ENCODE measurements around the gene LSM3.

The LSM3 gene

DNA sequence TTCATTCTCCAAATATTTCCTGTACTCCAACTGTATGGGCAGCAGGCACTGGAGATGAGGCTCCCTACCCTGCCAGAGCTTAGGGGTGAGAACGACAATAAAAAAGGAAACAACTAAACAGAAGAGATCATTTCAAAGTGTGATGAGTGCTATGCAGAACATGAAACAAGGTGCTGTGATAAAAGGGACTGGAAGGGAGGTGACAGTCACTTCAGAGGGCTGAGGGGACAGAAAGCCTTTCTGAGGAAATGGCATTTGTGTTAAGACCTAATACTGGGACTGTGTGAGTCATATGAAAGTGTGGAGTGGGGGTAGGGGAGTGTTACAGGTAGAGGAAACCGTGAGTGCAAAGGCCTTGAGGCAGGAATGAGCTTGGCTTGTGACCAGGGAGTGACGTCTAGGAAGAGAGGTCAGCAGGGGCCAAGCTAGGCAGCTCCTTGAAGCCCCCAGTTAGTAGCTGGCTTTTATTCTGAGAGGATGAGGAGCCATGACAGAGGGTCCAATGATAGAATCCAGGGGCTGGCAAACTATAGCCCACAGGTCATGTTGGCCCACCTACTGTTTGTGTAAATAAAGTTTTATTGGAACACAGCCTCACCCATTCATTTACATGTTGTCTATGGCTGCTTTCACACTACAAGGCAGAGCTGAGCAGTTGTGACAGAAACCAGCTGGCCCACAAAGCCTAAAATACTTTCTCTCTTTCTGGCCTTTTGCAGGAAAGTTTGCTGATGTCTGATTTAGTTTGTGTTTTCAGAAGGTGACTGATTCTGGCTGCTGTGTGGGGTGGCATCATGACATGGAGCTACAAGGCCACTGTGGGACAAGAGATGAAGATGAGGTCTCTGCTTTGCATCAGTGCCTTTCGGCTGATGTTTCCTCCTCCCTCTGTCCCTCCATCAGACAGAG is 56.6 kb downstream of the LSM3 start:
- DNase-seq (ENCODE audit: low spot score), result no peak
- Histone ChIP-seq H3K4me3 (no peak overlapping the region), H3K27ac (no peak overlapping the region)
- TF ChIP-seq, protein P1, sequence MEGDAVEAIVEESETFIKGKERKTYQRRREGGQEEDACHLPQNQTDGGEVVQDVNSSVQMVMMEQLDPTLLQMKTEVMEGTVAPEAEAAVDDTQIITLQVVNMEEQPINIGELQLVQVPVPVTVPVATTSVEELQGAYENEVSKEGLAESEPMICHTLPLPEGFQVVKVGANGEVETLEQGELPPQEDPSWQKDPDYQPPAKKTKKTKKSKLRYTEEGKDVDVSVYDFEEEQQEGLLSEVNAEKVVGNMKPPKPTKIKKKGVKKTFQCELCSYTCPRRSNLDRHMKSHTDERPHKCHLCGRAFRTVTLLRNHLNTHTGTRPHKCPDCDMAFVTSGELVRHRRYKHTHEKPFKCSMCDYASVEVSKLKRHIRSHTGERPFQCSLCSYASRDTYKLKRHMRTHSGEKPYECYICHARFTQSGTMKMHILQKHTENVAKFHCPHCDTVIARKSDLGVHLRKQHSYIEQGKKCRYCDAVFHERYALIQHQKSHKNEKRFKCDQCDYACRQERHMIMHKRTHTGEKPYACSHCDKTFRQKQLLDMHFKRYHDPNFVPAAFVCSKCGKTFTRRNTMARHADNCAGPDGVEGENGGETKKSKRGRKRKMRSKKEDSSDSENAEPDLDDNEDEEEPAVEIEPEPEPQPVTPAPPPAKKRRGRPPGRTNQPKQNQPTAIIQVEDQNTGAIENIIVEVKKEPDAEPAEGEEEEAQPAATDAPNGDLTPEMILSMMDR (IDR thresholded peaks at IDR 0.05), result no peak

DNA sequence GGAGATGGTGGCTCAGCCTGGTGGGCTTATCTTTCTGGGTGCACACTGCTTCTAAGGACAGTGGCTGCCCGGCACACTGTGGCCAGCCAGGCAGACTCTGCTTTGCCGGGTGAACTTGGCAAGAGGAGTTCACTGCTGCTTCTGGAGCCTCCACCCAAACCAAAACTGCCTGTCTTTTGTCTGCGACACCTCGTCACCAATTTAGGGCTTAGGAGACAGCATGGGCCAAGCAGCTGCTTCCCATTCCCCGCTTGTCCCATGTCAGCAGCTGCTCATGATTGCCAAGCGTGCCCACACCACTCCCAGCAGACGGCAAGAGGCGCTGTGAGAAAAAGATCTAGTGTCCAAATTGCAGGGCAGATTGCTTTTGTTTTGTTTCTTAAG is 57.3 kb downstream of the LSM3 start:
- TF ChIP-seq, protein P1 (IDR thresholded peaks at IDR 0.05), result no peak
- no peak for DNase-seq (ENCODE audit: low spot score)
- Histone ChIP-seq H3K4me3 (no peak overlapping the region), H3K27ac (no peak overlapping the region)

DNA sequence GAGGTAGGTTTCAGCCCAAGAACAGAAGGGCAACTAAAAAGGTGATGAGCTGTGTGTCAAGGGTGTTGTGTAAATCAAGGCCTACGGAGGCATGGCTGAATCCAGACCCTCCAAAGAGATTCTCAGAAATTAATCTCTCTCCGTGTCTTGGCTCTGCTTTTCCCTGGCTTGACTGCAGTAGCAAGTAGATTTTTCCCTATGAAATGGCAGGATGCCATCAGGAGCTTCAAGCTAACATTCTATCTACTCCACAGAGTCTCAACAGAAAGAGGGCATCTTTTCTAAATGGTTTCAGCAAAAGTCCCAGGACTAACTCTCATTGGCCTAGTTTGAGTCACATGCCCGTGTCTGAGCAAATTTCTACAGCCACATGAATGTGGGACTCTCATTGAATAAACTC is 58.3 kb downstream of the LSM3 start:
- peak; percentile 8 for DNase-seq (ENCODE audit: low spot score)
- Histone ChIP-seq H3K27ac (no peak overlapping the region), H3K4me3 (no peak overlapping the region)
- TF ChIP-seq, protein P1 (IDR thresholded peaks at IDR 0.05), result no peak

DNA sequence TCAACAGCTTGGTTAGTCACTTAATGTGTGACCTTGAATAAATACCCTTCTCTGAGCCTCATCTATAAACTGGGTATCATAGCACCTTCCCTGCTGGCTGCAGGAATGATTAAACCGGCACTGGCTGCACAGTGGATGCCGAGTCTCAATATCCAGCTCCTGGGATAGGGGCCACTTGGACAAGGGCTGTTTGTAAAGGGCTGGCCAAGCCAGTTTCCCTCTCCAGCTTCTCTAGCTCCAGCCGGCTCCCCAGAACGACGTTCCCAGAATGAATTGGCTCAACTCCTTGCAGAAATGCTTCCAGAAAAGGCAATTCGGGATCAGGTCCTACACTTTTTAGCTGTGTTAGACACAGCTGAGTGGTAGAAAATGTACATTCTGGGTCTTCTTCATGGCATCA is 58.8 kb downstream of the LSM3 start:
- no peak for DNase-seq (ENCODE audit: low spot score)
- H3K27ac ChIP-seq, result no peak overlapping the region
- H3K4me3 ChIP-seq, result no peak overlapping the region
- TF ChIP-seq, protein P1 (IDR thresholded peaks at IDR 0.05), result no peak

DNA sequence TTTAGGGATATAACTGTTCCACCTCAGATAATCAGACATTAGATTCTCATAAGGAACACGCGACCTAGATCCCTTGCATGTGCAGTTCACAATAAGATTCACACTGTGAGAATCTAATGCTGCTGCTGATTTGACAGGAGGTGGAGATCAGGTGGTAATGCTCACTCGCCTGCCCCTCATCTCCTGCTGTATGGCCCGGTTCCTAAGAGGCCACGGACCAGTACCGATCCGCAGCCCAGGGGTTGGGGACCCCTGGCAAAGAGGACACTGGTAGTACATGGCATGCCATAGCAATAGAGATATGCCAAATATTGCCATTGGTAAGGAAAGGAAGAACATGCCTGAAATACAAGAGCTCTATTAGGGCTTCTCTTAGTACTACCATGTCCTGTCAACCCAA is 59.7 kb downstream of the LSM3 start:
- Histone ChIP-seq H3K27ac (no peak overlapping the region), H3K4me3 (no peak overlapping the region)
- TF ChIP-seq, protein P1 (IDR thresholded peaks at IDR 0.05), result no peak
- peak; percentile 33 for DNase-seq (ENCODE audit: low spot score)

DNA sequence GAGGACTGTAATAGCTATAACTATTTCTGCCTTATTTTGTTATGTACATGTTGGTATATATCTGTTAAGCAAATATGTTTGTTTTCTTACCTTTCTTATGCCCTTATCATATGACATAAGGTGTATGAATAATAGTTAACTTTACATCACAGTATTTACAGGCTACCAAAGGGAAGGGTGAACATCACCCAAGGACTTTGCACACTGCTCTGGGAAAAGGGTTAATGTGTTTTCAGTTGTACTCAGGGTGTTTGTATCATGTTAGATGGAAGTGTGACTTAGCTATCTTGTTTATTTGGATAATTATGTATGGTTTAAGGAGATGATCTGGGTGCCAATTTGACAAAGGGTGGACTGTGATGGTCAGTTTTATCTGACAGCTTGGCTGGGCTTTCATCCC is 60.3 kb downstream of the LSM3 start:
- TF ChIP-seq, protein P1 (IDR thresholded peaks at IDR 0.05), result no peak
- no peak overlapping the region for H3K27ac ChIP-seq
- DNase-seq (ENCODE audit: low spot score), result no peak
- no peak overlapping the region for H3K4me3 ChIP-seq

DNA sequence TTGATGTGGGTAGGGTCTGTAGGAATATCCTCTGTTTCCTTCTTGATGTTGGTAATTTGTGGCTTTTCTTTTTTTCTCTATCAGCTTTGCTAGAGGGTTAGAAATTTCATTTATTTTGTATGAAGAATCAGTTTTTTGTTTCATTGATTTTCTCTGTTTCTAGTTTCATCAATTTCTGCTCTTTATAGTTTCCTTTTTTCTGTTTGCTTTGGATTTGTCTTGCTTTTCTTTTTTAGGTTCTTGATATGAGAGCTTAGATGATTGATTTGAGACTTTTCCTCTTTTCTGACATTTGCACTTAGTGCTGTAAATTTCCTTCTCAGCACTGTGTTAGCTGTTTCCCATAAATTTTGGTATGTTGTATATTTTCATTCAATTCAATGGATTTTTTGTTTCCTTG is 61.3 kb downstream of the LSM3 start:
- DNase-seq (ENCODE audit: low spot score), result no peak
- Histone ChIP-seq H3K27ac (no peak overlapping the region), H3K4me3 (no peak overlapping the region)
- TF ChIP-seq, protein P1 (IDR thresholded peaks at IDR 0.05), result no peak
